PC-9 (cell line): ENCODE measurements around the gene TRIM44. TPM values are rescaled to one million over a fixed set of nuclear protein-coding genes. Genes with fewer than 3 reads are reported as not detected.

ENCODE experiments used
- BruUV-seq: library from RNA; stranded (reverse); fragments of 400-500 nt; replicated peaks from 2 replicates; lab custom pipeline; 2021; lab: Mats Ljungman, UMichigan
- CTCF ChIA-PET: fragments of 300-600 bp; sonication (Branson Sonifier 250); formaldehyde crosslinking; loops from one replicate; lab custom pipeline; 2022; ENCODE audit warnings: antibody characterized with exemption; lab: Charles Lee
- POLR2A ChIA-PET: fragments of 300-600 bp; sonication (Branson Sonifier 250); formaldehyde crosslinking; loops from one replicate; lab custom pipeline; 2022; ENCODE audit warnings: antibody characterized with exemption; ENCODE audit not compliant: unreplicated experiment; lab: Charles Lee
- DNase-seq, 2 experiments: peaks; one replicate each; pipeline versions ENCODE4 v3.0.0 to v3.0.0-alpha.2; 2015 to 2022; ENCODE audit warnings: mixed read lengths in 1 of 2
- H2AFZ ChIP-seq: fragments of 200-600 bp; sonication (generic); 2 replicates; pipeline ENCODE4 v1.8.1; 2017; ENCODE audit warnings: antibody characterized with exemption
- H3F3A ChIP-seq: fragments of 200-600 bp; sonication (generic); 2 replicates; pipeline ENCODE4 v1.8.1; 2017; ENCODE audit warnings: antibody characterized with exemption, mild to moderate bottlenecking, low read depth; ENCODE audit not compliant: insufficient read depth
- H3K27ac ChIP-seq: fragments of 200-600 bp; sonication (generic); 2 replicates; pipeline ENCODE4 v1.6.1; 2016; ENCODE audit warnings: mixed run types
- H3K27me3 ChIP-seq: fragments of 200-600 bp; sonication (generic); 2 replicates; pipeline ENCODE4 v1.6.1; 2016; ENCODE audit warnings: low read depth, mixed run types; ENCODE audit not compliant: insufficient read depth
- H3K36me3 ChIP-seq: fragments of 200-600 bp; sonication (generic); 2 replicates; pipeline ENCODE4 v1.6.1; 2016; ENCODE audit warnings: low read depth, mixed run types
- H3K4me1 ChIP-seq: fragments of 200-600 bp; sonication (generic); replicated peaks from 2 replicates; pipeline ENCODE4 v1.6.1; 2016; ENCODE audit warnings: mixed run types; ENCODE audit not compliant: insufficient read depth
- H3K4me2 ChIP-seq: fragments of 200-600 bp; sonication (generic); 2 replicates; pipeline ENCODE4 v1.6.1; 2017; ENCODE audit warnings: mixed run types
- H3K4me3 ChIP-seq: fragments of 200-600 bp; sonication (generic); 2 replicates; pipeline ENCODE4 v1.6.1; 2016; ENCODE audit warnings: mixed run types
- H3K79me2 ChIP-seq: fragments of 200-600 bp; sonication (generic); 2 replicates; pipeline ENCODE4 v1.6.1; 2017; ENCODE audit warnings: low read depth, mixed run types
- H3K9me2 ChIP-seq: fragments of 200-600 bp; sonication (generic); 2 replicates; pipeline ENCODE4 v1.8.1; 2017; ENCODE audit warnings: mild to moderate bottlenecking; ENCODE audit not compliant: insufficient read depth
- H3K9me3 ChIP-seq: fragments of 200-600 bp; sonication (generic); 2 replicates; pipeline ENCODE4 v1.8.1; 2016; ENCODE audit warnings: low read depth; ENCODE audit not compliant: insufficient read depth
- H4K20me1 ChIP-seq: fragments of 200-600 bp; sonication (generic); 2 replicates; pipeline ENCODE4 v1.8.1; 2017; ENCODE audit not compliant: insufficient read depth
- CTCF ChIP-seq: fragments of 200-600 bp; sonication (generic); conservative IDR thresholded peaks from 2 replicates; pipeline ENCODE4 v1.6.1; 2017; ENCODE audit warnings: mixed run types, antibody characterized with exemption, mild to moderate bottlenecking, moderate library complexity
- EZH2 ChIP-seq: fragments of 200-600 bp; sonication (generic); IDR thresholded peaks from 2 replicates; pipeline ENCODE4 v1.8.0; 2017; ENCODE audit warnings: antibody characterized with exemption, low read depth
- intact Hi-C: fragments of 100-400 bp; cut with micrococcal nuclease; formaldehyde crosslinking; loops from one replicate; pipeline ENCODE4 v1.10.0; 2022; ENCODE audit not compliant: unreplicated experiment
- total RNA-seq: library from RNA; stranded (reverse); gene quantifications from 2 replicates; pipeline ENCODE4 v1.2.3, GENCODE V29; 2021

The TRIM44 gene
- total RNA-seq, 1 experiment from 2014 or later, result 100 TPM

- Histone ChIP-seq H3K4me2 (no peak overlapping the region), H3K27ac (no peak overlapping the region), H2AFZ (no peak overlapping the region), H3K9me3 (no peaks in the 10 kb centered on the region), H3K27me3 (no peaks in the 10 kb centered on the region), H4K20me1 (no peaks in the 10 kb centered on the region; the same call in 1 of the 2 replicates), H3K4me3 (no peak overlapping the region), H3K9me2 (no peaks in the 10 kb centered on the region), H3K36me3 (0 out of 2 replicates have a peak, but pooled peaks cover 17% of the 10 kb centered on the region), H3K4me1 (no peaks in the 10 kb centered on the region), H3F3A (peaks cover 3% of the 10 kb centered on the region; the same call in 1 of the 2 replicates), H3K79me2 (no peaks in the 10 kb centered on the region)
- no peak for TF ChIP-seq CTCF
- no peak for TF ChIP-seq EZH2
- CTCF ChIA-PET, result no interaction called here
- POLR2A ChIA-PET, result no interaction called here
- intact Hi-C loops, result no loop called here
- no TSS peak for BruUV-seq
- DNase-seq, result no peak
Measured at GRCh38 chr11:35740061-35740799, 77.7 kb downstream of the TRIM44 start.

GRCh38 chr11:35742707-35743454 is 80.3 kb downstream of the TRIM44 start:
- no peak for DNase-seq
- POLR2A ChIA-PET, result no interaction called here
- intact Hi-C loops, result no loop called here
- TF ChIP-seq CTCF, result no peak
- TF ChIP-seq EZH2, result no peak
- H2AFZ ChIP-seq, result no peak overlapping the region
- H3K9me2 ChIP-seq, result no peaks in the 10 kb centered on the region
- H3K9me3 ChIP-seq, result no peaks in the 10 kb centered on the region
- BruUV-seq, result no TSS peak
- no peak overlapping the region for H3K4me2 ChIP-seq
- H3K27ac ChIP-seq, result no peak overlapping the region
- H4K20me1 ChIP-seq, result no peaks in the 10 kb centered on the region
- H3K79me2 ChIP-seq, result no peaks in the 10 kb centered on the region
- CTCF ChIA-PET, result no interaction called here
- no peaks in the 10 kb centered on the region for H3K4me1 ChIP-seq
- no peaks in the 10 kb centered on the region for H3F3A ChIP-seq
- H3K36me3 ChIP-seq, result 0 out of 2 replicates have a peak, but pooled peaks cover 6% of the 10 kb centered on the region
- H3K4me3 ChIP-seq, result no peak overlapping the region
- no peaks in the 10 kb centered on the region for H3K27me3 ChIP-seq

GRCh38 chr11:35746356-35747153 is 84.0 kb downstream of the TRIM44 start:
- Histone ChIP-seq H3K36me3 (0 out of 2 replicates have a peak, but pooled peaks cover 6% of the 10 kb centered on the region), H3K4me3 (no peak overlapping the region), H3K79me2 (no peaks in the 10 kb centered on the region), H2AFZ (no peak overlapping the region), H3F3A (no peaks in the 10 kb centered on the region), H4K20me1 (no peaks in the 10 kb centered on the region), H3K4me2 (no peak overlapping the region), H3K9me3 (no peaks in the 10 kb centered on the region), H3K9me2 (no peaks in the 10 kb centered on the region), H3K27me3 (no peaks in the 10 kb centered on the region), H3K4me1 (0 out of 2 replicates have a peak, but pooled peaks cover 5% of the 10 kb centered on the region), H3K27ac (no peak overlapping the region)
- TF ChIP-seq EZH2 (no peak), CTCF (no peak)
- BruUV-seq, result no TSS peak
- no peak for DNase-seq
- POLR2A ChIA-PET, result no interaction called here
- intact Hi-C loops, result no loop called here
- CTCF ChIA-PET, result interaction anchor here (0.6 kb wide), 1 partner anchor 122 kb away, joined by 3 read pairs; no protein-coding TSS in a partner anchor
